Vagina (tissue), 2 donors: ENCODE measurements around the gene TLR1. TPM values are rescaled to one million over a fixed set of nuclear protein-coding genes. Genes with fewer than 3 reads are reported as not detected.

Experiments
- DNase-seq, 2 donors: peaks; one replicate each; pipeline ENCODE4 v3.0.0-alpha.2; 2017; ENCODE audit errors: extremely low spot score in 2 of 2
- H3K27ac ChIP-seq: fragments of 200-600 bp; sonication (generic); one replicate; pipeline ENCODE4 v1.5.1; 2019
- H3K27me3 ChIP-seq: fragments of 200-600 bp; sonication (generic); one replicate; pipeline ENCODE4 v1.5.1; 2019
- H3K36me3 ChIP-seq, 2 donors: fragments of 200-600 bp; sonication (generic); one replicate each; pipeline ENCODE4 v1.5.1; 2017 to 2019
- H3K4me1 ChIP-seq: fragments of 200-600 bp; sonication (generic); one replicate; pipeline ENCODE4 v1.5.1; 2019
- H3K4me3 ChIP-seq, 2 donors: fragments of 200-600 bp; sonication (generic); 1 replicate in 1 of 2; 2 replicates in 1 of 2; pipeline ENCODE4 v1.5.1; 2016 to 2019
- H3K9me3 ChIP-seq: fragments of 200-600 bp; sonication (generic); one replicate; pipeline ENCODE4 v1.5.1; 2019
- POLR2A ChIP-seq, 2 donors: fragments of 450-650 bp; IDR thresholded peaks; one replicate each; pipeline ENCODE4 v1.6.1; 2017; ENCODE audit warnings: antibody characterized with exemption in 2 of 2, mild to moderate bottlenecking in 2 of 2, moderate library complexity in 2 of 2
- POLR2AphosphoS5 ChIP-seq, 2 donors: sonication (generic); formaldehyde crosslinking; IDR thresholded peaks; one replicate each; pipeline ENCODE4 v1.9.0; 2017; ENCODE audit warnings: antibody characterized with exemption in 2 of 2, mild to moderate bottlenecking in 2 of 2, low read depth in 1 of 2; ENCODE audit not compliant: insufficient read depth in 1 of 2
- intact Hi-C: fragments of 100-400 bp; cut with DNase I; formaldehyde crosslinking; loops from one replicate; pipeline ENCODE4 v1.15.1; 2023
- total RNA-seq: library from RNA; depleted of rRNA; stranded (reverse); fragments of >200 nt; gene quantifications from one replicate; pipeline ENCODE4 v1.2.3, GENCODE V29; 2016
- TF ChIP-seq, protein P1 (sequence below), 3 experiments: fragments of 450-650 bp in 2 of 3; fragments of 200-600 bp in 1 of 3; sonication (generic) in 1 of 3; IDR thresholded peaks; one replicate each; pipeline ENCODE4 v1.5.1; 2017 to 2019; ENCODE audit warnings: antibody characterized with exemption in 3 of 3, mild to moderate bottlenecking in 2 of 3, moderate library complexity in 2 of 3

Gene TLR1
- total RNA-seq, 1 donor from 2014 or later = 10.3 TPM

DNA sequence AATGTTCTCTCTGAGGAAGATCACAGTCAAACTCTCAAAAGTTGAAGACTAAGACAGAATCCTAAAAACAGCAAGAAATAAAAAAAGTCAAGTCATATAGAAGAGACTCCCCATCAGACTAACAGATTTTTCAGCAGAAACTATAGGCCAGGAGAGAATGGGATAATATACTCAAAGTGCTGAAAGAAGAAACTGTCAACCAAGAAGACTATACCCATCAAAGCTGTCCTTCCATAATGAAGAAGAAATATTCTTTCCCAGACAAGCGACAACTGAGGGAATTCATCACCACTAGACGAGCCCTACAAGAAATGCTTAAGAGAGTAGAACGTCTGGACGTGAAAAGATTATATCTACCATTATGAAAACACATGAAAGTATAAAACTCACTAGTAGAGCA is 30.0 kb upstream of the TLR1 start:
- H3K4me3 ChIP-seq = no peak overlapping the region
- intact Hi-C loops = no loop called here
- TF ChIP-seq, protein P1, sequence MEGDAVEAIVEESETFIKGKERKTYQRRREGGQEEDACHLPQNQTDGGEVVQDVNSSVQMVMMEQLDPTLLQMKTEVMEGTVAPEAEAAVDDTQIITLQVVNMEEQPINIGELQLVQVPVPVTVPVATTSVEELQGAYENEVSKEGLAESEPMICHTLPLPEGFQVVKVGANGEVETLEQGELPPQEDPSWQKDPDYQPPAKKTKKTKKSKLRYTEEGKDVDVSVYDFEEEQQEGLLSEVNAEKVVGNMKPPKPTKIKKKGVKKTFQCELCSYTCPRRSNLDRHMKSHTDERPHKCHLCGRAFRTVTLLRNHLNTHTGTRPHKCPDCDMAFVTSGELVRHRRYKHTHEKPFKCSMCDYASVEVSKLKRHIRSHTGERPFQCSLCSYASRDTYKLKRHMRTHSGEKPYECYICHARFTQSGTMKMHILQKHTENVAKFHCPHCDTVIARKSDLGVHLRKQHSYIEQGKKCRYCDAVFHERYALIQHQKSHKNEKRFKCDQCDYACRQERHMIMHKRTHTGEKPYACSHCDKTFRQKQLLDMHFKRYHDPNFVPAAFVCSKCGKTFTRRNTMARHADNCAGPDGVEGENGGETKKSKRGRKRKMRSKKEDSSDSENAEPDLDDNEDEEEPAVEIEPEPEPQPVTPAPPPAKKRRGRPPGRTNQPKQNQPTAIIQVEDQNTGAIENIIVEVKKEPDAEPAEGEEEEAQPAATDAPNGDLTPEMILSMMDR (IDR thresholded peaks at IDR 0.05) = no peak
- H3K9me3 ChIP-seq = peaks cover 8% of the 10 kb centered on the region
- H3K4me1 ChIP-seq = no peaks in the 10 kb centered on the region
- H3K27ac ChIP-seq = no peak overlapping the region
- no peaks in the 10 kb centered on the region for H3K36me3 ChIP-seq
- no peak for DNase-seq
- H3K27me3 ChIP-seq = no peaks in the 10 kb centered on the region

DNA sequence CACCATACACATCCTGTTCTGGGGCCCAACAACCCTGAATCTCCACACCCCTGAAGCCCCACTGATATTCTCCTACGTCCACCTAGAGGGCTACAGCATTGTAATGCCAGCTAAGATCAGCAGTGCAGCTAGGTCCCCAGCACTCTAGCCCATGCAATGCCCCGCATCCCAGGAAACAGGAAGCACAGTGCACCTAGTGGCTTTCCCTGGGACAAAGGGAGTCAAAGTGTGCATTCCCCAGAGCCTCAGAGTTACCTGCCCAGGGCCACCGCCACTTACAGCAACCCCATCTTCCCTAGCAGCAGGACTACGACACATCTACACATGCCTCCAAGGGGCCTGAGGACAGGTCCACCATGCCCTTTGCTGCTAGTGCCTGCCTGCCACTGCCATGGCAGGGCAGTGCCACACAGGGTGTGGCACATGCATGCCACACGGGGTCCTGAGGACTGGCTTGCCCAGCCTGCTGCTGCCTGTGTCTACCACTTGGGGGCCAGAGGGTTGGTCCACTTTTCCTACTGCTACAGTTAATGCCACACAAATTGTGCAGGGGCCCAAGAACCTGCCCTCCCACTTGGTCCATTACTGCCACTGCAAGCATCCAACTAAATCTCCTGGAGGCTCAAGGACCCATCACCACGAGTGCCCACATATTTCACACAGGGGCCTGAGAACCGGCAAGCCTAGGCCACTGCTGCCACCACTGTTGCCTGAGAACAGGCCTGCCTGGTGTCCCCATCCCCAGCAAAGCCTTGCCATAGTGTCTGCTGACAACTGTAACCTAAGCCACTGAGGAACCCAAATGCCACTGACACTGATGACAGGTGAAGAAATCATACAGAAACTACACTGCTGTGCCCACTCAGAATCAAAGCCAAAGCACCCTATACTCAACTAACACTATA is 28.3 kb upstream of the TLR1 start:
- Histone ChIP-seq H3K27me3 (no peaks in the 10 kb centered on the region), H3K9me3 (peaks cover 8% of the 10 kb centered on the region), H3K36me3 (no peaks in the 10 kb centered on the region), H3K4me1 (no peaks in the 10 kb centered on the region), H3K4me3 (no peak overlapping the region), H3K27ac (no peak overlapping the region)
- no peak for DNase-seq
- intact Hi-C loops = no loop called here
- TF ChIP-seq, protein P1 (IDR thresholded peaks at IDR 0.05) = no peak
- TF ChIP-seq POLR2A (IDR thresholded peaks at IDR 0.05) (no peak), POLR2AphosphoS5 (IDR thresholded peaks at IDR 0.05; ENCODE audit: insufficient read depth in 1 of 2, low read depth in 1 of 2) (no peak)

DNA sequence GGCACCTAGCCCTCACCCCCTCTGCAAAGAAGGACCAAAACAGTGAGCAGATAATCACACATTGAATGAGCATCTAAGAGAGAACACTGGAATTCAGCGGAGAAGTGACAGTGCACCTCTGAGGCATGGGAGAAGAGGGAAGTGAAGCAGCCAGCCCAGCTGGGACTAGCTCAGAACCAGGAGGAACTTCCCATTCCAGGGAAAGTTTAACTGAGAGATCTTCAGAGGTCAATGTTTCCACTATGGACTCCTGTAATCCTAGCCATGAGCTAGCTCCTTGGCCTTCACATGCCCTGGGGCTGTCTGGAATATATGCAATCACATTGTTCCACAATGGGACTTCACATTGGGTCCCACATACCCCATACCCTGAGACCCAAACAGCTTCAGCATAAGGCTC is 27.6 kb upstream of the TLR1 start:
- Histone ChIP-seq H3K36me3 (no peaks in the 10 kb centered on the region), H3K9me3 (peaks cover 8% of the 10 kb centered on the region), H3K4me1 (no peaks in the 10 kb centered on the region), H3K27ac (no peak overlapping the region), H3K27me3 (no peaks in the 10 kb centered on the region), H3K4me3 (no peak overlapping the region)
- intact Hi-C loops = no loop called here
- TF ChIP-seq POLR2A (IDR thresholded peaks at IDR 0.05) = no peak
- TF ChIP-seq, protein P1 (IDR thresholded peaks at IDR 0.05) = no peak
- TF ChIP-seq POLR2AphosphoS5 (IDR thresholded peaks at IDR 0.05; ENCODE audit: insufficient read depth in 1 of 2, low read depth in 1 of 2) = no peak
- DNase-seq = no peak

DNA sequence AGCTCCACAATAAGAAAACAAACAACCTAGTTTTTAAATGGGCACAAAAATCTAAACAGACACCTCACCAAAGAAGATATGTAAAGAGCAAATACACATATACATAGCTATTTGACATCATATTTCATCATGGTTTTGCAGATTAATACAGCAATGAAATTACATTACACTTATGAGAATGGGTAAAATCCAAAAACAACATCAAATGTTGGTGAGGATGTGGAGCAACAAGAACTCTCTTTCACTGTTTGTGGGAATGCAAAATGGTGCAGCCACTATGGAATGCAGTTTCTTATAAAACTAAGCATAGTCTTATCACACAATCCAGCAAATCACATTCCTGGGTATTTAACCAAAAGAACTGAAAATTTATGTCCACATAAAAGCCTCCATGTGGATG is 27.1 kb upstream of the TLR1 start:
- no peak for TF ChIP-seq POLR2AphosphoS5 (IDR thresholded peaks at IDR 0.05; ENCODE audit: insufficient read depth in 1 of 2, low read depth in 1 of 2)
- TF ChIP-seq POLR2A (IDR thresholded peaks at IDR 0.05) = no peak
- TF ChIP-seq, protein P1 (IDR thresholded peaks at IDR 0.05) = no peak
- no peak overlapping the region for H3K4me3 ChIP-seq
- DNase-seq = no peak
- intact Hi-C loops = no loop called here
- H3K4me1 ChIP-seq = no peaks in the 10 kb centered on the region
- H3K9me3 ChIP-seq = peaks cover 8% of the 10 kb centered on the region
- no peaks in the 10 kb centered on the region for H3K27me3 ChIP-seq
- no peak overlapping the region for H3K27ac ChIP-seq
- H3K36me3 ChIP-seq = no peaks in the 10 kb centered on the region

DNA sequence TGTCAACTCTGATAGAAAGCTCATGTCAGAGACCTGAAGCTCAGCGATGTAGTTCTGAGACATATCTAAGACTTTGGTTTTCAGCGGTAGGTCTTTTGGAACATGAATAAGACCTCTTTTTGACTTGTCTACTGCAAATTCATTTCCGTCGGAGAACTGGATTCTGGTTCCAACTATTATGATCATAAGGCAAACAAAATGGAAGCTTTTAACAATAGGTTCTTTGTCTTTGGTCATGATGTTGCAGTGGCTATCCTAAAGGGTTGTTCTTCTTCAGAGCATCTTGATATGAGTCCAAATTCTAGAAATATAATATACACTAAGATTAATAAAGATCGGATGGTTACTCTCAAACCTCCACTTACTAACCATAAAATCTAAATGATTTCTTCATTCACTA is 24.6 kb upstream of the TLR1 start:
- H3K9me3 ChIP-seq = no peaks in the 10 kb centered on the region
- no peak overlapping the region for H3K27ac ChIP-seq
- no peak for DNase-seq
- H3K4me1 ChIP-seq = no peaks in the 10 kb centered on the region
- no peaks in the 10 kb centered on the region for H3K27me3 ChIP-seq
- H3K4me3 ChIP-seq = no peak overlapping the region
- no peak for TF ChIP-seq POLR2A (IDR thresholded peaks at IDR 0.05)
- TF ChIP-seq POLR2AphosphoS5 (IDR thresholded peaks at IDR 0.05; ENCODE audit: insufficient read depth in 1 of 2, low read depth in 1 of 2) = no peak
- TF ChIP-seq, protein P1 (IDR thresholded peaks at IDR 0.05) = no peak
- H3K36me3 ChIP-seq = no peaks in the 10 kb centered on the region
- intact Hi-C loops = no loop called here
